Small intestine (tissue), 7 donors: ENCODE data around the gene LMOD1. TPM values are rescaled to one million over a fixed set of nuclear protein-coding genes. Genes with fewer than 3 reads are reported as not detected.
A peak's percentile ranks its signal among the peaks of the same experiment; 100 is the strongest.

Experiments
- DNase-seq, 2 donors: peaks; one replicate each; pipeline versions ENCODE4 v3.0.0 to v3.0.0-alpha.2; 2013
- FAIRE-seq: peaks from 2 replicates; lab custom pipeline; 2012; peaks lifted over from hg19 to GRCh38; lab: Jason Lieb, UNC
- H3K27ac ChIP-seq, 3 donors: one replicate each; pipeline ENCODE4 v1.5.1; 2013; ENCODE audit warnings: low read length in 2 of 3, mild to moderate bottlenecking in 2 of 3, control low read depth in 1 of 3, inconsistent platforms in 1 of 3, low read depth in 1 of 3, moderate library complexity in 1 of 3
- H3K27me3 ChIP-seq, 3 donors: one replicate each; pipeline ENCODE4 v1.6.1; 2013; ENCODE audit warnings: low read length in 3 of 3, inconsistent platforms in 1 of 3; ENCODE audit not compliant: control insufficient read depth in 3 of 3, insufficient read depth in 3 of 3
- H3K36me3 ChIP-seq, 3 donors: one replicate each; pipeline ENCODE4 v1.6.1; 2013; ENCODE audit warnings: low read length in 3 of 3, inconsistent platforms in 1 of 3, low read depth in 1 of 3, mild to moderate bottlenecking in 1 of 3, moderate library complexity in 1 of 3; ENCODE audit not compliant: control insufficient read depth in 3 of 3, insufficient read depth in 2 of 3
- H3K4me1 ChIP-seq, 3 donors: one replicate each; pipeline ENCODE4 v1.6.1; 2013; ENCODE audit warnings: low read length in 2 of 3, inconsistent platforms in 1 of 3, low read depth in 1 of 3, mild to moderate bottlenecking in 1 of 3, moderate library complexity in 1 of 3; ENCODE audit not compliant: control insufficient read depth in 3 of 3, insufficient read depth in 2 of 3
- H3K4me3 ChIP-seq, 3 donors: one replicate each; pipeline ENCODE4 v1.5.1; 2013; ENCODE audit warnings: low read length in 3 of 3, control low read depth in 1 of 3, inconsistent platforms in 1 of 3, low read depth in 1 of 3, mild to moderate bottlenecking in 1 of 3, moderate library complexity in 1 of 3
- H3K9me3 ChIP-seq, 2 donors: one replicate each; pipeline ENCODE4 v1.6.1; 2013; ENCODE audit warnings: low read depth in 1 of 2, low read length in 1 of 2; ENCODE audit not compliant: control insufficient read depth in 2 of 2, insufficient read depth in 1 of 2
- WGBS, 3 donors: extraction: QIAGEN DNeasy Blood & Tissue Kit; methylation state at CpG; one replicate each; pipeline ENCODE4 v1.1.7; 2013; 5-methylcytosine and 5-hydroxymethylcytosine counted together
- polyA plus RNA-seq, 4 donors: library from polyadenylated mRNA; stranded (reverse) in 3 of 4; unstranded in 1 of 4; fragments of 200-250 nt in 3 of 4; fragments of 120-200 nt in 1 of 4; gene quantifications; one replicate each; pipeline versions ENCODE4 v1.2.1 to v1.2.3, GENCODE V29; 2013
- donor health status: healthy with polysubstance abuse.
- donor health status: control.
- donor health status: control.
- donor health status: Bipolar disorder and iron deficiency.
- donor health status: healthy.

Gene LMOD1
- polyA plus RNA-seq, 4 donors: 1.1 to 39.6 (median 4.3) TPM

DNA sequence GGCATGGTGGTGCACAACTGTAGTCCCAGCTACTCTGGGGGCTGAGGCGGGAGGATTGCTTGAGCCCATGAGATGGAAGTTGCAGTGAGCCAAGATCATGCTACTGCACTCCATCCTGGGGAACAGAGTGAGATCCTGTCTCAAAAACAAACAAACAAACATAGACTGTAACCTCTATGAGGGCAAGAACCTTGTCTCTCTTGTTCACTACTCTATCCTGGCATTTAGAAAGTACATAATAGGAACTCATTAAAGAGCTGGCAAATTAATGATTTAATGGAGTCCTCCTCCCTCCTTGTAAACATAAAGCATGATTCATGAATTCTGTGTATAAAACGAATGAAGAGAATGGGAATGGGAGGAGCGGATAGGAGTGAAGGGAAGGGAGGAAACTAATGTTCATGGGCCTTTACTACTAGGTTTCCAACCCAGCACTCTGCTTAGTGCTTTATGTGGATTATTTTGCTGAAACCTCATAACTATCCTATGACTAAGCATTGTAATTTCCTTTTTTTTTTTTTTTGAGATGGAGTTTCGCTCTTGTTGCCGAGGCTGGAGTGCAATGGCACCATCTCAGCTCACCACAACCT lies 8.6 kb downstream of the LMOD1 start:
- WGBS, 3 donors: 54 to 70% (median 64%) methylated on average over 5 of the region's 5 CpGs
- Histone ChIP-seq H3K27ac (no peak overlapping the region), H3K9me3 (no peaks in the 10 kb centered on the region), H3K4me3 (no peak overlapping the region), H3K36me3 (no peaks in the 10 kb centered on the region), H3K27me3 (peaks cover 0 to 4% (median 0%) of the 10 kb centered on the region in 3 donors), H3K4me1 (no peaks in the 10 kb centered on the region)
- FAIRE-seq (no peak), DNase-seq (no peak)

DNA sequence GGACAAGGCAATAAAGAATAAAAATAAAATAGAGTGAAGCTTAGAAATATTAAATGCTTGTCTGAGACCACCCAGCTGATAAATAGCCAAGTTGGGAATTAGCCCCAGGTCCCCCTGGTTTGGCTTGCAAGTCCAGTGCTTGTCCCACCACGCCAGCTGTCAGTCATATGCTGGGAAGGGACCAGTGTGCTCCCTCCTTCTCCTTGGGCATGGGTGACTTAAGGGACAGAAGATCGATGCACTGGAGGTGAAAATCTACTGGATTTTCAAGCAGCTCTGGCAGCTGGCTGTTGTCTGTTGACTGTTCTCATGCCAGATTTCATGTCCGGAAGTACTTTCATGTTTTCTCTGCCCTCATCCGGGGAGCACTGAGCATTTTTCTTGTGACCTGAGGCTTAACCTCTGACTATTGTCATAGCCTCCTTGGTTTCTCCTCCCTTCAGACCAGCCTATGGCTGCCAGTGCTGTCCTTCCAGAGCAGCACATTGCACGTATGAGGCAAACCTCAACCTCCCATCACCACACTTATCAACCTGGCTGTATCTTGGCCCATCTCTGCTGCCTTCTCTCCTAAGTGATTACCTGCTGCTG lies 12.4 kb downstream of the LMOD1 start:
- H3K27ac ChIP-seq: peak overlapping the region in 1 of 3 donors; percentile 33
- H3K4me3 ChIP-seq: no peak overlapping the region
- no peaks in the 10 kb centered on the region for H3K27me3 ChIP-seq
- no peaks in the 10 kb centered on the region for H3K4me1 ChIP-seq
- no peaks in the 10 kb centered on the region for H3K36me3 ChIP-seq
- H3K9me3 ChIP-seq: no peaks in the 10 kb centered on the region
- FAIRE-seq (no peak), DNase-seq (no peak)
- WGBS, 3 donors: 35 to 51% (median 51%) methylated on average over 5 of the region's 5 CpGs

DNA sequence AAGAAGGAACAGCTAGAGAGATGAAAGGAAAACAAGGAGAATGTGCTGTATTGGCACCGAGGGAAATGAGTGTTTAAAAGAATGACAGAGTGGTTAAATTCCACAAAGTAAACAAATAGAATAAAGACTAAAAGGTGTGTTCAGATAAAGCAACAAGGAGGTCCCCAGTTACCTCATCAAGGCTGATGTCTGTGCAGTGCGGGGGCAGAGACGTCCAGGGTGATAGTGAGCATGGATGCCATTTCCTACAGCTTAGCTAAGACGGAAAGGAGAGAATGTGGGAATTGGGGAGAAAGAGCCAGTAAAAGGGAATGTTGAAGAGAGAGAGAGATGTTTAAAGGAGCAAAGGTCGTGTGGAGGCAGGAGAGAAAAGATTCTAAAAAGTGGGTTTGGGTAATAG lies 15.5 kb downstream of the LMOD1 start:
- 58 to 66% (median 63%) methylated on average over 5 of the region's 5 CpGs for WGBS, 3 donors
- Histone ChIP-seq H3K4me3 (no peak overlapping the region), H3K9me3 (no peaks in the 10 kb centered on the region), H3K36me3 (no peaks in the 10 kb centered on the region), H3K27me3 (no peaks in the 10 kb centered on the region), H3K4me1 (no peaks in the 10 kb centered on the region), H3K27ac (no peak overlapping the region)
- DNase-seq (no peak), FAIRE-seq (no peak)

DNA sequence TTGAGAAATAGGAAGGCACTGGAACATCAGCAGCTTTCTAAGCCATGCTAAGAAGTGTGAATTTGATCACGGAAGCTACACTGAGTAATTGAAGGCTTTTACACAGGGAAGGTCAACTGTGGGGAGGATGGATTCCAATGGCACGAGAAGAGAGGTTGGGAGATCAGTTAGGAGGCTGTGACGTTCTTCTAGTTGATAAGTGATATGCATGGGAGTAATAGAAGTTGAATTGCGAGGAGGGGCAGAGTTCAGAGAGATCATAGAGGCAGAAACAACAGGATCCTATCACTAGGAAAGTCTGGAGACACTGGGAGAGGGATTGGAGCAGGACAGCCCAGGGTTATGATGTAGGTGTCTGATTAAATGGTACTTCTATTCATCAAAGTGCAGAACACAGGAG lies 16.2 kb downstream of the LMOD1 start:
- no peaks in the 10 kb centered on the region for H3K36me3 ChIP-seq
- no peaks in the 10 kb centered on the region for H3K9me3 ChIP-seq
- FAIRE-seq: no peak
- H3K27me3 ChIP-seq: no peaks in the 10 kb centered on the region
- DNase-seq: peak in 1 of 2 donors; percentile 76
- no peaks in the 10 kb centered on the region for H3K4me1 ChIP-seq
- H3K4me3 ChIP-seq: no peak overlapping the region
- WGBS, 3 donors: 21 to 57% (median 29%) methylated on average over 4 of the region's 4 CpGs
- no peak overlapping the region for H3K27ac ChIP-seq

DNA sequence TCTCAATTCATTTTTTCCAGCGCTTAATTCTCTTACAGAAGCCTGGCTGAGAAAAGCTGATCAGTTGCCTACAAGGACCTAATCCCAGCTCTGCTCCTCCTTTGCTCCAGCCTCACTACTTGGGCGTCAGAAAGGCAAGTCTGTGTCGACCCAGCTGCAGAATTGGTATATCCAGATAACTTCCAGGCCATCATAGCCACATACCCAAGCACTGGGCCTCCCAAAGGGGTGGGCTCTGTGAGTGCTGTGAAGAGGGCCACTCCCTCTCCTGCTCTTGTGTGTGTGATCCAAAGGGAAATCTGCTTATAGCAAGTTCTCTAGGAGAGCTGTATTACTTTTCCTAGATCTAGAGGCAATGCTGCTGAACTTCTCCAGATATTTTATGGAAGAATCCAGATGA lies 18.1 kb downstream of the LMOD1 start:
- WGBS, 3 donors: 92 to 97% (median 92%) methylated on average over 3 of the region's 3 CpGs
- H3K9me3 ChIP-seq: no peaks in the 10 kb centered on the region
- no peaks in the 10 kb centered on the region for H3K36me3 ChIP-seq
- DNase-seq (no peak), FAIRE-seq (no peak)
- no peaks in the 10 kb centered on the region for H3K27me3 ChIP-seq
- H3K27ac ChIP-seq: no peak overlapping the region
- H3K4me1 ChIP-seq: no peaks in the 10 kb centered on the region
- H3K4me3 ChIP-seq: no peak overlapping the region

DNA sequence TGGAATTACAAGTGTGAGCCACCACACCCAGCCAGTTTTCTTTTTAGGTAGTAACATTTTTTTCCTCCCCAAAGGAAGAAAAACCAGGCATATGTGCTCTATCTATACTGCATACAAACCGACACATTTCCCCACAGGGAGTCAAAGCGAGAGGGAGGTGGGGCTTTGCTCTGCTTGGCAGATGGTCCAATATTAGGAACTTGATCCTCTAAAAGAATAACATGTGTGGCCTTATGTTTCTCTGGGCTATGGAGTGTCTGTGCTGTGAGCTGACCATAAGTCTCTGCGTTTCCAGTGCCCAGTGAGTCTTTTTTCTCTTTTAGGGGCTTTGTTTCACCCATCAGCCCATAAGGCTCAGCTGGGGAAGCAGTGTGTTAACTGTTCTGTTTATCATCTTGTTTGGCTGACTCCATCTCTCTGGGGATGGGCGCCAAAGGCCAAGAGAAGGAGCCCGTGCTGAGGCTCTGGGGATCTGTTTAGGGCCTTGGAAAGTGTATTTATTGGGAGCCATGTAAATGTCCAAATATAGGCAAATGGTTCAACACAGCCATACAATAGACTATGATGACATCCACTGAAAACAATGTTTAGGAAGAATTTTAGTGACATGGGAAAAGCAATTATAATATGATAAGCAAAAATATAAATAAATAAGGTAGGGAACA lies 20.2 kb downstream of the LMOD1 start:
- H3K36me3 ChIP-seq: no peaks in the 10 kb centered on the region
- peak overlapping the region in 1 of 3 donors; percentile 71 for H3K27ac ChIP-seq
- WGBS, 3 donors: 64 to 86% (median 77%) methylated on average over 5 of the region's 5 CpGs
- FAIRE-seq: no peak
- no peaks in the 10 kb centered on the region for H3K9me3 ChIP-seq
- H3K27me3 ChIP-seq: no peaks in the 10 kb centered on the region
- no peaks in the 10 kb centered on the region for H3K4me1 ChIP-seq
- DNase-seq: no peak
- no peak overlapping the region for H3K4me3 ChIP-seq

DNA sequence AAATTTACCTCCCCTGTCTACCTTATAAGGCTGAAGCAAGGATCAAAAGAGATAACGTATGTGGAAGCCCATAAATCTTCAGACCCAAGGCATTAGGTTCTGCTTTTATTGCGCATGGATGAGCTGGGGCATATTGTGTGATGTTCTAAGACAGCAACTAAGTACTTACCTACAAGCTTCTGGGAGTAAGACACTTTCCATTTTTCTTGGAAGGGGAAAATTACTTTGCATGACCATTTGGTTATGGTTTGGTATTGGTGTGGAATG lies 21.1 kb downstream of the LMOD1 start:
- no peak for FAIRE-seq
- Histone ChIP-seq H3K9me3 (no peaks in the 10 kb centered on the region), H3K36me3 (no peaks in the 10 kb centered on the region), H3K4me3 (no peak overlapping the region), H3K27me3 (no peaks in the 10 kb centered on the region), H3K27ac (no peak overlapping the region), H3K4me1 (no peaks in the 10 kb centered on the region)
- no peak for DNase-seq
- 67 to 75% (median 71%) methylated on average over 2 of the region's 2 CpGs for WGBS, 3 donors

DNA sequence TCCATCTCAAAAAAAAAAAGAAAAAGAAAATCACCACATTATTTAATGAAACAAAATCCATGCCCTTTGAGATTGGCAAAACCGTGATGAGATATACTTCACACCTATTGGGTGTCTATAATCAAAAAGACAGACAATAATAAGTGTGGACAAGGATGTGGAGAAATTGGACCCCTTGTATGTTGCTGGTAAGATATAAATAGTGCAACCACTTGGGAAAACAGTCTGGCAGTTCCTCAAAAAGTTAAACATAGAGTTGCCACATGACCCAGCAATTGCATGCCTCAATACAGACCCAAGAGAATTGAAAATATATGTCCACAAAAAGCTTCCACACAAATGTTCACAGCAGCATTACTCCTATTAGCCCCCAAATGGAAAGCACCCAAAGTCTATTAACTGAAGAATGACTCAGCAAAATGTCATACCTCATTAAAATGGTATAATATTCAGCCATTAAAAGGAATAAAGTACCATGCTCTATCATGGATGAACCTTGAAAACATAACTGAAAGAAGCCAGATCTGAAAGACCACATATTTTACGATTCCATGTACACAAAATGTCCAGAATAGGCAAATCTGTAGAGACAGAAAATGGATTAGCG lies 24.3 kb downstream of the LMOD1 start:
- DNase-seq (no peak), FAIRE-seq (no peak)
- Histone ChIP-seq H3K27me3 (no peaks in the 10 kb centered on the region), H3K36me3 (no peaks in the 10 kb centered on the region), H3K27ac (no peak overlapping the region), H3K9me3 (no peaks in the 10 kb centered on the region), H3K4me3 (no peak overlapping the region), H3K4me1 (no peaks in the 10 kb centered on the region)
- WGBS, 3 donors: 77 to 93% (median 84%) methylated on average over 3 of the region's 3 CpGs
